Jurkat, Clone E6-1 (cell line): ENCODE data around the gene PDE4D.
A peak's percentile ranks its signal among the peaks of the same experiment; 100 is the strongest.
"Not testable (repeated sequence)": the region's sequence is repeated elsewhere in the genome, so short reads cannot be mapped to it uniquely, and the experiment has no call there.

Source experiments
- DNase-seq: peaks from one replicate; pipeline ENCODE4 v3.0.0-alpha.2; 2011; ENCODE audit warnings: low read depth, low spot score
- H3K4me3 ChIP-seq: 2 replicates; pipeline ENCODE4 v1.5.1; 2011; ENCODE audit warnings: mild to moderate bottlenecking, low read length, control low read depth, moderate library complexity

Gene PDE4D

DNA sequence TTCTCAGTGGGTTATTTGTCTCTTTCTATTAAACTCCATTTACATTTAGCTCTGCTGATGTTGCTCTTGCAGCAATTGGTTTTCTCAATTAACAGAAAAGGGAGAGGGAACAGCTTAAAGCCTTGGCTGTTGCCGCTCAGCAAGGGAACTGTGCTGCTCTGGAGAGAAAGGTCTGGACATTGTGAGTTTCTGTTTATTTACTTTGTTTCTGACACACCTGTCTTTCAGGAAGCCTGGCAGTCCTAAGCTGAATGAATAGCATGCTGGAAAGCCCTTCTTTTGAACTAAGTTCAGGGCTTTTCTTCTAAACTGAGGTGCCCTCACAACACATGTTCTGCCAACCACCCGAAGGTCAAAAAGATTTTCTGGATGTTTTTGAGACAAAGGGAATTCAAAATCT is 491.9 kb downstream of the PDE4D start:
- no peak for DNase-seq

DNA sequence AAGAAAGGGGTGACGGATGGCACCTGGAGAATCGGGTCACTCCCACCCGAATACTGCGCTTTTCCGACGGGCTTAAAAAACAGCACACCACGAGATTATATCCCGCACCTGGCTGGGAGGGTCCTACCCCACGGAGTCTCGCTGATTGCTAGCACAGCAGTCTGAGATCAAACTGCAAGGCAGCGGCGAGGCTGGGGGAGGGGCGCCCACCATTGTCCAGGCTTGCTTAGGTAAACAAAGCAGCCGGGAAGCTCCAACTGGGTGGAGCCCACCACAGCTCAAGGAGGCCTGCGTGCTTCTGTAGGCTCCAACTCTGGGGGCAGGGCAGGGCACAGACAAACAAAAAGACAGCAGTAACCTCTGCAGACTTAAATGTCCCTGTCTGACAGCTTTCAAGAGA is 498.6 kb downstream of the PDE4D start:
- not testable (repeated sequence) for DNase-seq

More for the DNA sequence above, 491.9 kb downstream of the PDE4D start:
- H3K4me3 ChIP-seq = no peak overlapping the region

DNA sequence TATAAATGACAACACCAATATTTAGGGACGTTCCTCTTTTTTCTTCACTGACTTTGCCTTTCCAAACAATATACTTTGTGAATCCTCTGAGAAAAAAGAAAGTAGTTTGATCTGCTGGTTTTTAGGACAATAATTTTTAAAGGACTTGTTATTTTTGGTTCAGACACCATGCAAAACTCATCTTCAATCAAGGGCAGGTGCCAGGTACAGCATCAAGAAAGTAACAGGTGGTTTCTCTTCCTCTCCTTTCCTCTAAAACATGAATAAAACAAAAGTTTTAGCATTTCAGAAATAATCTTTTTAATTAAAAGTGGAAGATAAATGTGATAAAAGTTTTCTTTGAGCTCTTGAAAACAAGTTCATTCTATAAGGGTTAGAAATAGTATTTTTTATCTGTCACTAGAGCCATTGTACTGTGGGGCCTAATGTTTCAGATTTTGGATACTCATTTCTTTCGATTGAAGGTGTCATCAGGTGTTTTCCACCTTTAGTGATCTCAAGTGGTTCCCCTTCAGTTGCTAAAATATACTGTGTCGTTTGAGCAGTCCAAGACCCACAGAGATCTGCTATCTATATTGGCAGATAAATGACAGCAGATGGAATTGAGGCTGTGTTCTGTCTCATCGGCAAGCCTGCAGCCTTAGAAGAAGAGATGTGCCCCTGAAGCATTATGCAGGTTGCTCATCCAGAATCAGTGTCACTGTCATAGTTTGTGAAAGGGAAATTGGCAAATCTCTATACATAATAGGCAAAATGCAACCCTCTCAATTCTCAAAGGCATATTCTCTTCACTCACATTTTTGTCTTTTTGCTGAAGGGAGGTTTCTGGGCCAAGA is 499.7 kb downstream of the PDE4D start:
- H3K4me3 ChIP-seq = no peak overlapping the region
- DNase-seq = no peak

More for the DNA sequence above, 498.6 kb downstream of the PDE4D start:
- not testable (repeated sequence) for H3K4me3 ChIP-seq

DNA sequence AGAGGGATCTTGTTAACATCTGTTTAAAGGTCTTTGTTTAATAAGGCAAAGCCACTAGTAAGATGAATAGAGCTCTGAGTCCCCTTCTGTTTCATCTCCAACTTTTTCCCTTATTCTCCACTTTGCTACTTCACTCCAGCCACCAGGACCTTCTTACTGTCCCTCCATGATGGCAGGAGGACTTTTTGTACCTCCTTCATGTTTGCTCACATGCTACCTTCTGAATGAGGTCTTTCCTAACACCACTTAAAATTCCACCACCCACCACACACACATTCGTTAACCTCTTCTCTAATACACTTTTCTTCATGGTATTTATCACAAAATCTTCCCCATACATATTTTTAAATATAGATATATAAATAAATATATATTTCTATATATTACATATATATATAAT is 501.9 kb downstream of the PDE4D start:
- no peak for DNase-seq

DNA sequence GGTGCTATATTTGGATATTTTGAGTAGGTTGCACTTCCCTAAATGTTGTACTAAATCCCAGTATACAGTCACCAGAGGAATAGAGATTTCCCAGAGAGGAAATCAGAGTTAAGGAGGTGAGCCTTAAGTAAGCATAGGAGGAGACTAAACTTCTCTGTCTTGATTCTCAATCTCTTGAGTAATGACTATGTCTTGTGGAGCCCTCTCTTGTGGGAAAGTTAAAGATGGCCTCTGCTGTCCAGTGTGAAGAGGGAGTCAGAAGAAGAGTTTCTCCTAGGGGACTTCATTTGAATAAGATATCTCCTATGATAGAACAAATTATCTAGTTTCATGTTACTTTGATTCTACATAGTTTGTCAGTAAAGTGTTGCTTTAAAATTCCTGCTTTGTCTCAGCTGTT is 502.5 kb downstream of the PDE4D start:
- no peak for DNase-seq
- H3K4me3 ChIP-seq = no peak overlapping the region

More for the DNA sequence above, 501.9 kb downstream of the PDE4D start:
- no peak overlapping the region for H3K4me3 ChIP-seq

DNA sequence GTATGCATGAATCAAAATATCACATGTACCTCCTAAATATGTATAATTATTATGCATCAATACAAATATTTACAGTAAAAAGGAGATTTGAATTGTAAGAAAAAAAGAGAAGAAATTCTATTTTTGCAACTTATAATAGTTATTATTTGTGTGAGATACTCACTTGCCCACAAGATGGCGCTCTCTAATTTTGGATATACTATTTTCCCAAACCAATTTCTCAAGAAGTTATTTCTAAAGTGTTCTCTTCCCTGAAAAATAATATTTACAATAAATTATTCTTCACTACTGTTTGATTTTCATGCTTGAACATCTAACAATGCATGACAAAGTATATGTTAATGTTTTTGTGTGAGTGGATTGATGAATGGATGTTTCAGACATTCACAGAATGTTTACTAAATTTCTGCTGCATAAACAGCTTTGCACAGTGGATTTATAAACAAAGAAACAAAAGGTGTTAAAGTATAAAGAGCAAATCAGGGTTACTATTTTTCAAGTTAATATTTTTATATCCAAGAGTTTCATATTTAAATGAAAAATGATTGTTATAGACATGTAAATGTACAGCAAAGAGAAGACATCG is 503.4 kb downstream of the PDE4D start:
- no peak overlapping the region for H3K4me3 ChIP-seq
- peak; percentile 8 for DNase-seq

DNA sequence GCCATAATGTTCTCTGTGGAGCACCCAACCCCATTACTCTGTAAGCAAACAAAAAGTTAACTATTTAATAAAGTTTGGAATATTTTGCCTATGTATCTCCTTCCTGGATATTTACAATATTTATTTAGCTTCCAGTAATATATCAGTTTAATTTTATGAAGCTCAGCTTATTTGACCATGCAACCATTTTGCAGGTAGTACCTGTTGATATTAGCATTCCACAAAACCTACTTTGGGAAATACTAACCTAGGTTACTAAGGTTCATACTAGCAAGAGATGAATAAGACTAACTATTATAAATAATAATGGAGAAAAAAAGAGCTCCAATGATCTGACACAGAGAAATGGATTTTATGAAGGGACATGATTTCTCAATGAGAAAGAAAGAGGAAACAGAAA is 506.4 kb downstream of the PDE4D start:
- DNase-seq = no peak
- H3K4me3 ChIP-seq = no peak overlapping the region

DNA sequence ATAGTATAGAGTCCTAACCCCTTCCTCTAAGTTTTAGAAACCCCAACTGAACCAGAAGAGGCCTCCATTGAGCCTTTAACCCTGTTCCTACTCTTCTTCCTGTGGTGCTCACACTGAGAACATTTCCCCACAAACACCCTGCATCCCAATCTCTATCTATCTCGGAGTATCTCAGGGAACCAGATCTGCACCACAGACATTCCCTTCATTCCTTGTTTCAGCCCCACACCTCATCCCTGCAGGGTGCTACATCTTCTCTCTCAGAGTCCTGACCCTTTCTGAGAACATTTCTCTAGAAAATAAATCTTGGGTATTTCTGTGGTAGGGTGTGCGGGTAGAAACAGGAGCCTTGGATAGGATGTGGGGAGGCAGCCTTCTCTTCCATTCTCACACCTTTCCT is 507.8 kb downstream of the PDE4D start:
- no peak for DNase-seq
- H3K4me3 ChIP-seq = no peak overlapping the region

DNA sequence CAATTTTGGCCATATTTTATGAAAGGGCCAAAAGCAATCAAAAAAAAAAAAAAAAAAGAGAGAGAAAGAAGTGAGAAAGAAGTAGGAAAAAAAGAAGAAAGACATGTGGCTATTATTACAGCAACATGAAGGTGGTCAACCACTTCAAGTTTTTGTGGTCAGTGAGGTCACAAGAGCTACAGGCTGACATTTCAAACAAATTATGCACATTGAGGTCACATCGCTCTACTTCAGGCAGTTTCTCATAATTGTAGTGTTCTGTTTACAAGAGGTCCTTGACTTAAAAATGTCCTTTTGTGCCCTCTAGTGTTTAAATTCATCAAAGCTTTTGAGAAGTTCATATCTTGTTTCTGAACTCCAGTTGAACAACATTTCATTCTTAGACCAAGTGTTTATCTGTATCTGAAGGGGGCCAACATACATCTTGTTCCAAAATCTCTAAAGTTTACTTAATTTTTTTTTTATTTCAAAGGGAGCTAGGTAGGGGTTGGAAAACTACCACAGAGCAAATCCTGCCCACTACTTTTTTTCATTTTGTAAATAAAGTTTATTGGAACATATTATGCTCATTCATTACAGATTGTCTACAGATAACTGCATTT is 513.1 kb downstream of the PDE4D start:
- peak; percentile 56 for DNase-seq
- H3K4me3 ChIP-seq = no peak overlapping the region

DNA sequence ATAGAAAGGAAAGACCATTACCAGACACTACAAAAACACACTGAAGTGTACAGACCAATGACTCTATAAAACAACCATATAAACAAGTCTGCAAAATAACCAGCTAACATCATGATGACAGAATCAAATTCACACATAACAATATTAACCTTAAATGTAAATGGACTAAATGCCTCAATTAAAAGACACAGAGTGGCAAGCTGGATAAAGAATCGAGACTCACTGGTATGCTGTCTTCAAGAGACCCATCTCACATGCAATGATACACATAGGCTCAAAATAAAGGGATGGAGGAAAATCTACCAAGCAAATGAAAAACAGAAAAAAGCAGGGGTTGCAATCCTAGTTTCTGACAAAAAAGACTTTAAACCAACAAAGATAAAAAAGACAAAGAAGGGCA is 519.5 kb downstream of the PDE4D start:
- H3K4me3 ChIP-seq, DNase-seq: not testable (repeated sequence)

DNA sequence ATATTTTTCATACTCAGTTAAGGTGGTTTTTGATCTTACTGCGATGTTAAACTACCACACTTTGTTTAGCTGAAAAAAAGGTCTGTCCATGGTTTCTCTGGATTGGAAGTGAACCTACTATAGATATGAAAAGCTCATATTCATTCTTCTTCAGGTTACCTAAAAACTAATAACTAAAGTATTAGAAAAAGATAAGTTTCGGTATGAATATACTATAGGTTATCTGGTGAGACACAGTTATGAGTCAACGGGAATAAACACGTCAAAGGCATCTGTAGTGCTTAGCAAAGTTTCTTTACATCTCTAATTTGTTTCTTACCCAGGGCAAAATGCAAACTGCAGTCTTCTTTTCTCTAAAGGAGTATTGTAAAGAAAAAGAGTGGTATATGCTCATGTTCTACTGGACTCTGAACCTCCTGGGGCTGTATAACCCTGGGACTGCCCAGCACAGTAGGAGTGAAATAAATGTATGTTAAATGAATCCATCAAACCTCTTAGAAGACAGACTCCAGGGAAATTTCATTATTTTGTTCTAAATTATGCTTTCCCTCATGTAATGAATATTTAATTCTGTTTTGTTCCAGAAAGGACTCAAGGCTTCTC is 521.9 kb downstream of the PDE4D start:
- no peak overlapping the region for H3K4me3 ChIP-seq
- no peak for DNase-seq

DNA sequence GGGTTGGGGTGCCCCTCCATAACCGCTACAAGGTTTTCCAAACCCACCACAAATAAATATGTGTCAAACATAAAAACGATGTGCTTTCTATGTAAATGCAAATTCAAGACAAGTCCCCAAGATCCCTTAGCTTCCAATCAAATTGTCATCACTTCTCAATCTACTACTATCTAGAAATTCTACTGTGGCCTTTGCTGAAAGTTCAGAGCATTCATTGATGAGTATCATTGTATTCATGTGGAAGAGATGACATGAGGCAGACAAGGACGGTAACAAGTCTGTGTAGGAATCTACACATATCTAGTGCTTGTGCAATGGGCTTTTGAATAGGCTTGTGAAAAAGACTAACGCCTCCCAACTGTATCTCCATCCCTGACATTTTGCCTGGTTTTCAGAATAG is 524.6 kb downstream of the PDE4D start:
- no peak for DNase-seq
- H3K4me3 ChIP-seq = no peak overlapping the region

DNA sequence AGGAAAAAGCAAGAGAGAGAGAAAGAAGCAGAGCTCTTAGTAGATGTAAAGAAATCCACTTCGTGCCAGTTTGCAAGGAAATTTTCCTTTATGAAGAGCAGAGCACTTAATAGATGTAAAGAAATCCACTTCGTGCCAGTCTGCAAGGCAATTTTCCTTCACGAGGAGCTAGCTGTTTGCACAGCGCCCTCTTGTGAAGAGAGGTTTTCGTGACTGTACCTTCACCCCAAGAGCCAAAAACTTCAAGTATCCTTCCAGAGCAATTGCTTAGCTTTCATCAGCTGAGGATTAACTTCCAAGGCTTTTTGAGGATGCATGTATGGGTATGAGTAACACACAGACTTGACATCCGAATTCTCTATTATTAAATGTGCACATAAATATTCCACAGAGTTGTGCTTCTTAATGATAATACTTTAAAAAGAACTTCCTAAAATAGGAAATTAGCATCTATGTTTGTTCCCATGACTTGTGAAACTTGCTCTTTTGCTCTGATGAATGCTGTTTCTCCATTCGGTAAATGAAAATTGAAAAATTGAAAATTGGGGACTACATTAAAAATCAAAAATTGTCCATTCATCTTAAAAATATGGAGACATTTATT is 525.6 kb downstream of the PDE4D start:
- peak; percentile 32 for DNase-seq
- no peak overlapping the region for H3K4me3 ChIP-seq

DNA sequence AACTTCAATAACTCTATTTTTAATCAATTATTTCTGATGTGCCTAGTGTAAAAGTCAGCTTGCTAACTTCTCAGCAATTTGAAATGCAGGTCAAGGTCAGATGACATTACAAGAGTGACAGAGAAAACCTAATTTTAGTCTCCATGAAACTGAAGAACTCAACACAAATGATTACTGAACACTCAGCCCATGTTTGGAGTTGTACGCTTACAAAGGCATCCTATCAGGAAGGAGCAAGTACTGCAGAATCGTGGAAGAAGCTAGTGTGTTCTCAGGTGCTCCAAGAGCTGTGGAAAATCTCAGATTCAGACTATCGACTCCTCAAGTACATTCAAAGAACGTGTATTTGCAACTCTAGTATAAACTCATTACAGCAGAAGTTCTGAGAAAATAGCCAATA is 526.7 kb downstream of the PDE4D start:
- no peak overlapping the region for H3K4me3 ChIP-seq
- DNase-seq = no peak

DNA sequence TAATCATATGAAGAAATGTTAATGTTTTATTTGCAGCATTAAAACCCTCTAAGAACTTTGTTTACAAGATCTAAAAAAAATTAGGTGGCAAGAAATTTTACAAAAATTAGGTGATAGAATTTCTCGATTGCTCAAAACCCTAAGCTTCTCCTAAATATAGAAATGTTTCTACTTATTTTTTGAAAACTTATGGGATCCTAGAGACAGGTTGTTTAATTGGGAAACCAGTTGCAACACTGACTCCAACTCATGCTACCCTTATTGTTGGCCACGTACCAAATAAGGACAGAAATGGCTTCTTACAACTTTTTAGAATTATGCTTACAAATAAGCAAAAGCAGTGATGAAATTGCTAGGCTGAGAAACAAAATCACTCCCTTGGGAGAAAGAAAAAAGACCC is 531.1 kb downstream of the PDE4D start:
- H3K4me3 ChIP-seq = no peak overlapping the region
- no peak for DNase-seq

DNA sequence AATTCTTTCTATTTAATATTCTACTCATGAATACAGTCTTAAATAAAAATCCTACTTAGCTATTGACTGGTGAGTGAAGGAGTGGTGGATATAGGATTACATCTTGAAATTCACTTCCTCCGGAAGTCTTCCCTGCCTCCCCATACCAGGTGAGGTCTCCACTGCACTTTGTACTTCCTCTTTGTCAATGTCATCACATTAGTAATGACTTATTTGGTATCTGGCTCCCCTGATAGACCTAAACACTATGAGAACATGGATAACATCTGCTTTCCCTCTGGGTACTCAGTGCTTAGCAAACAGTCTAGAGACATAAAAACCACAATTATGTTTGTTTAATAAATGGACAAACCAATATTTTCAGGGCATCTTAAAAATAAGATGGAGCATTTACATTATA is 532.1 kb downstream of the PDE4D start:
- DNase-seq = no peak
- no peak overlapping the region for H3K4me3 ChIP-seq

DNA sequence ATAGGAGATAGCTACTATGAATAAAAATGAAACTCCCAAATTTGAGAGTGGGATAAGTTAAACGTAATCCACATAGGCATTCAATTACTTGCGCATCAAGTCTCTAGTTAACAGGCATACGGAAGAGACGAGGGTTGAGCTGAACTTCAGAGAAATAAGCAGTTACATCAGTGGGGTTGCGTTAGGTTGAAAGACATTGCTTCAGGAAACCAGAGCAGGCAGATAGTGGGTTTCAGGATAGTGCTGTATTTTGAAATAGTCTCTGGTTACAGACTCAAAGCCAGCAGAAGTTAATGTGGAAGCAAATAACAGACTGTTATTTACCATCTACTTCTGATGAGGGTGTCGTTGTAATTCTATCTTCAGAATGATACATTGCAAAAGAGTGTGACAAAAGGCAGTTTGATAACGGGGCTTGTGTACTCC is 533.4 kb downstream of the PDE4D start:
- H3K4me3 ChIP-seq = no peak overlapping the region
- DNase-seq = no peak

DNA sequence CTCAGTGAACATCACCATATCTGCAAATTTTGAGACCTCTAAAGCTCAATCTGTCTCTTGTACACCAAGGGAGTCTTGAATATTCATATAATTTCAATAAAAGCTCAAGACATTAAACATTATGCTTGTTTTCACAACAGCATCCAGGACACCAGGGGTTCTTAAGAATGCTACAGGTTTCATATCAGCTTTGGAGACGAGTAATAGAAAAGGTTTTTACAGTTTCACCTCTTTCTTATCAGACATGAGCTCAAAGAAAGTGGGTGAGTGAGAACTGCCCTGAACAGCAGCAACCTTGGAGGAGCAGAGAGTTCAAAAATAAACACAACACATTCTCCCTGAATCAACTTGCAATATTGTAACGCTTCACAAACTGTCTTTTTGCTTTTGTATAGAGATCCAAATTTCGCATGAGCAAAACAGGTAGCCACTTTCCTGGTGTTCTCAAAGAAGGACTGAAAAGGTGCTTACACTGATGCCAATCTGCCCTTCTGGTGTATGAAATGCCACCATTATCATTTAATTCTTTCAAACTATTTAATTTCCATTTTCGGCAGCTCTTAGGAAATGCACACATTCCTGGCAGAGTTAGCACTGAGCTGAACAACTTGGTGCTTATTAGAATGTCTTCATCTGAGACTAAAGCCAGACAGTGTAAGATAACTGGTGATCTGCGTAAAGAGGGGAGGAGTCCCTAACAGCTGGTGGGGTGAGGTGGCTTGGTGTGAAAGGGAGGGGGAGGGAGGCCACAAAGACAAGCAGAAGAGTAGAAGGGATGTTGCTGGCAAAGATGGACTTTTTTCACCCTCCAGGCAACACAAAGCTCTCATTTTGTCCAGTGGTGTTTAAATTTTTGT is 535.3 kb downstream of the PDE4D start:
- no peak overlapping the region for H3K4me3 ChIP-seq
- no peak for DNase-seq
